HG03432 (cell line): ENCODE results near the gene ANKMY1.
"Not testable (repeated sequence)": the region's sequence is repeated elsewhere in the genome, so short reads cannot be mapped to it uniquely, and the experiment has no call there.

Source experiments
- ATAC-seq: cut with Tn5 transposase; IDR thresholded peaks from one replicate; pipeline ENCODE4 v1.9.1; 2021; ENCODE audit warnings: mild to moderate bottlenecking, moderate library complexity; ENCODE audit not compliant: unreplicated experiment

The ANKMY1 gene

GRCh38 chr2:240556553-240557100, 1.2 kb downstream of the ANKMY1 start:
- ATAC-seq = no peak

- no peak for ATAC-seq
Observed at GRCh38 chr2:240555541-240556250, 2.1 kb downstream of the ANKMY1 start.

GRCh38 chr2:240554767-240555493, 2.9 kb downstream of the ANKMY1 start:
- no peak for ATAC-seq

- no peak for ATAC-seq
Observed at GRCh38 chr2:240553956-240554480, 3.8 kb downstream of the ANKMY1 start.

- ATAC-seq = no peak
Observed at GRCh38 chr2:240551811-240552210, 6.0 kb downstream of the ANKMY1 start.

- no peak for ATAC-seq
Observed at GRCh38 chr2:240551288-240551687, 6.5 kb downstream of the ANKMY1 start.

GRCh38 chr2:240539906-240540305, 17.9 kb downstream of the ANKMY1 start:
- ATAC-seq = no peak

- ATAC-seq = not testable (repeated sequence)
Observed at GRCh38 chr2:240539101-240539500, 18.7 kb downstream of the ANKMY1 start.

GRCh38 chr2:240538031-240538780, 19.6 kb downstream of the ANKMY1 start:
- ATAC-seq = no peak

GRCh38 chr2:240532031-240532775, 25.6 kb downstream of the ANKMY1 start:
- ATAC-seq = no peak

- no peak for ATAC-seq
Observed at GRCh38 chr2:240531038-240531437, 26.8 kb downstream of the ANKMY1 start.

- no peak for ATAC-seq
Observed at GRCh38 chr2:240530181-240530580, 27.6 kb downstream of the ANKMY1 start.

GRCh38 chr2:240529344-240529999, 28.3 kb downstream of the ANKMY1 start:
- ATAC-seq = no peak

GRCh38 chr2:240528406-240529040, 29.3 kb downstream of the ANKMY1 start:
- no peak for ATAC-seq

- no peak for ATAC-seq
Observed at GRCh38 chr2:240527153-240527750, 30.5 kb downstream of the ANKMY1 start.

GRCh38 chr2:240526521-240526920, 31.3 kb downstream of the ANKMY1 start:
- no peak for ATAC-seq

GRCh38 chr2:240525802-240526201, 32.0 kb downstream of the ANKMY1 start:
- ATAC-seq = no peak

- no peak for ATAC-seq
Observed at GRCh38 chr2:240524963-240525718, 32.6 kb downstream of the ANKMY1 start.
